ENCODE results near the gene ANO1. TPM values are rescaled to one million over a fixed set of nuclear protein-coding genes. Genes with fewer than 3 reads are reported as not detected.

Gene ANO1
- total RNA-seq, 1 donor from 2014 or later = 0.14 TPM

DNA sequence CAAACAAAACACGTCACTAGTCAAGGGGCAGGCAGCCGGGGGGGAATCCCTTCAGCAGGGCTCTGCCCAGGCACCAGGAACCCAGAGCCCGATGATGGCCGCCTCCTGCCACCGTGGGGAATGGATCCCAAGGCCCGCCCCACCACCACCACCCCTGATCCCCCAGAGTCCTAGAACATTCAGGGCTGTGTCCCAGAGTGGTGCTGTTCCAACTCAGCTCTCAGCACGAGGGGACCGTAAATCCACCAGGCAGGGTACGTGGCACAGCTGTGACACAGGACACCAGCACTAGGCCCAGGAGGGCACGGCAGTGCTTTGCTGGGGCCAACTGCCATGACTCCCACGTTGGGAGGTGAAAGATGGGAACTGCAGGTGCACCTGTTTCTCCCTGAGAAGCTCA is 29.6 kb downstream of the ANO1 start:
- H3K36me3 Mint-ChIP-seq (ENCODE audit: low read depth, unreplicated experiment) = no peaks in the 10 kb centered on the region
- H4K20me1 ChIP-seq (ENCODE audit: insufficient read depth, low read length) = no peaks in the 10 kb centered on the region
- no peak overlapping the region for H3K4me2 ChIP-seq (ENCODE audit: low read length)
- no peaks in the 10 kb centered on the region for H3K27me3 ChIP-seq (ENCODE audit: insufficient read depth, low read length)
- no peaks in the 10 kb centered on the region for H3K9me3 Mint-ChIP-seq (ENCODE audit: unreplicated experiment)
- H3K4me3 ChIP-seq (ENCODE audit: insufficient read depth, low read depth, low read length) = no peak overlapping the region
- DNase-seq (ENCODE audit: low read depth) (no peak), FAIRE-seq (no peak)
- no peaks in the 10 kb centered on the region for H3K36me3 ChIP-seq (ENCODE audit: insufficient read depth, low read length)
- peaks cover 23% of the 10 kb centered on the region for H3K27me3 Mint-ChIP-seq (ENCODE audit: low read depth, unreplicated experiment)
- TF ChIP-seq, protein P1, sequence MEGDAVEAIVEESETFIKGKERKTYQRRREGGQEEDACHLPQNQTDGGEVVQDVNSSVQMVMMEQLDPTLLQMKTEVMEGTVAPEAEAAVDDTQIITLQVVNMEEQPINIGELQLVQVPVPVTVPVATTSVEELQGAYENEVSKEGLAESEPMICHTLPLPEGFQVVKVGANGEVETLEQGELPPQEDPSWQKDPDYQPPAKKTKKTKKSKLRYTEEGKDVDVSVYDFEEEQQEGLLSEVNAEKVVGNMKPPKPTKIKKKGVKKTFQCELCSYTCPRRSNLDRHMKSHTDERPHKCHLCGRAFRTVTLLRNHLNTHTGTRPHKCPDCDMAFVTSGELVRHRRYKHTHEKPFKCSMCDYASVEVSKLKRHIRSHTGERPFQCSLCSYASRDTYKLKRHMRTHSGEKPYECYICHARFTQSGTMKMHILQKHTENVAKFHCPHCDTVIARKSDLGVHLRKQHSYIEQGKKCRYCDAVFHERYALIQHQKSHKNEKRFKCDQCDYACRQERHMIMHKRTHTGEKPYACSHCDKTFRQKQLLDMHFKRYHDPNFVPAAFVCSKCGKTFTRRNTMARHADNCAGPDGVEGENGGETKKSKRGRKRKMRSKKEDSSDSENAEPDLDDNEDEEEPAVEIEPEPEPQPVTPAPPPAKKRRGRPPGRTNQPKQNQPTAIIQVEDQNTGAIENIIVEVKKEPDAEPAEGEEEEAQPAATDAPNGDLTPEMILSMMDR (IDR thresholded peaks at IDR 0.05; ENCODE audit: insufficient read depth, low read depth, low read length) = no peak
- TF ChIP-seq EZH2 (IDR thresholded peaks at IDR 0.05; ENCODE audit: insufficient read depth, low read length) = no peak
- no peaks in the 10 kb centered on the region for H3K9me3 ChIP-seq (ENCODE audit: insufficient read depth, low read depth, low read length)
- H3K4me1 ChIP-seq (ENCODE audit: insufficient read depth, low read length) = peaks cover 32% of the 10 kb centered on the region
- no peak overlapping the region for H2AFZ ChIP-seq (ENCODE audit: low read depth, low read length)
- H3K27ac ChIP-seq (ENCODE audit: low read depth, low read length) = no peak overlapping the region
- H3K4me3 Mint-ChIP-seq (ENCODE audit: unreplicated experiment) = no peak overlapping the region
- peaks cover 31% of the 10 kb centered on the region for H3K4me1 Mint-ChIP-seq (ENCODE audit: low read depth, unreplicated experiment)
- H3K79me2 ChIP-seq (ENCODE audit: insufficient read depth, low read length) = no peaks in the 10 kb centered on the region
- H3K27ac Mint-ChIP-seq (ENCODE audit: unreplicated experiment) = no peak overlapping the region
- H3K9ac ChIP-seq (ENCODE audit: low read length) = no peak overlapping the region

DNA sequence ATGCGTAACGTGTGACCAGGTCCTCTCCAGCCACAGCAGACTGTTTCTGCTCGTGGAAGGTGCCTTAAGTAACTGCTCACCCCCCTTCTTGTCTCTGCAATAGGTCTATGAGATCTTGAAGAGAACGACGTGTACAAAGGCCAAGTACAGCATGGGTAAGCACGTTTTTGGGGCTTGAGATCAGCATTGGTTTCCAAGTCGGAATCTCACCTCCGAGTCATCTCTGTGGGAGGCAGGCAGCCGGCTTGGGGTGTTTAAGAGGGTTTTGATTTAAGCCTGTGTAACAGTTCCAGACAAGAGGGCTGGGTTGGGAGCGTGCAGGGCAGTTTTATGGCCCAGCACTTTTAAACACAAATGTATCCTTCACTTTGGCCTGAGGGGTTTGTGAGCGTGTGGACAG is 30.1 kb downstream of the ANO1 start:
- TF ChIP-seq, protein P1 (IDR thresholded peaks at IDR 0.05; ENCODE audit: insufficient read depth, low read depth, low read length) = no peak
- no peak for TF ChIP-seq EZH2 (IDR thresholded peaks at IDR 0.05; ENCODE audit: insufficient read depth, low read length)
- no peaks in the 10 kb centered on the region for H3K36me3 ChIP-seq (ENCODE audit: insufficient read depth, low read length)
- no peak for FAIRE-seq
- no peaks in the 10 kb centered on the region for H3K27me3 ChIP-seq (ENCODE audit: insufficient read depth, low read length)
- Mint-ChIP-seq H3K27ac (ENCODE audit: unreplicated experiment) (peak overlapping the region; percentile 85), H3K4me1 (ENCODE audit: low read depth, unreplicated experiment) (peaks cover 31% of the 10 kb centered on the region), H3K36me3 (ENCODE audit: low read depth, unreplicated experiment) (no peaks in the 10 kb centered on the region), H3K4me3 (ENCODE audit: unreplicated experiment) (no peak overlapping the region), H3K9me3 (ENCODE audit: unreplicated experiment) (no peaks in the 10 kb centered on the region), H3K27me3 (ENCODE audit: low read depth, unreplicated experiment) (peaks cover 23% of the 10 kb centered on the region)
- peak overlapping the region; percentile 19 for H3K9ac ChIP-seq (ENCODE audit: low read length)
- H4K20me1 ChIP-seq (ENCODE audit: insufficient read depth, low read length) = no peaks in the 10 kb centered on the region
- H3K4me1 ChIP-seq (ENCODE audit: insufficient read depth, low read length) = peaks cover 32% of the 10 kb centered on the region
- H3K9me3 ChIP-seq (ENCODE audit: insufficient read depth, low read depth, low read length) = no peaks in the 10 kb centered on the region
- H3K79me2 ChIP-seq (ENCODE audit: insufficient read depth, low read length) = no peaks in the 10 kb centered on the region
- DNase-seq (ENCODE audit: low read depth) = peak; percentile 76
- H3K27ac ChIP-seq (ENCODE audit: low read depth, low read length) = no peak overlapping the region
- peak overlapping the region; percentile 40 for H3K4me2 ChIP-seq (ENCODE audit: low read length)
- H2AFZ ChIP-seq (ENCODE audit: low read depth, low read length) = no peak overlapping the region
- H3K4me3 ChIP-seq (ENCODE audit: insufficient read depth, low read depth, low read length) = no peak overlapping the region

DNA sequence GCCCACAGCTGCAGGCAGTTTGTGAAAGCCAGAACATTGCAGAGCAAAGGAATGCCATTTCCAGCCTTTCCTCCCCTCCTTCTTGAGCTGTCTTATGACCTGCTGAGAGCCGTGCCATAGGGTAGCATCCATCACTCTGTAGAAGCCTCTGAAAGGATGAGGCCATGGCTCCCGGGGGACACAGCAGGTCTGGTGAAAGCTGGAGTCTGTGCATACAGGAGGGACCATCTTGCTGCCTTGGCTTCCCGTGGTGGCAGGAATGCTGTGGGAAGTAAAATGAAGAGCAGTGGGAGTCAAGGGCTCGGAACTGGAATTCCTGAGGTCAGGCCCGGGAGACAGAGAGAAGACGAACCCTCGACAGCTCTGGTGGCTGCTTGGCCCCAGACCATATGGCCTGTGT is 30.9 kb downstream of the ANO1 start:
- peaks cover 27% of the 10 kb centered on the region for H3K27me3 Mint-ChIP-seq (ENCODE audit: low read depth, unreplicated experiment)

More for the DNA sequence above, 30.9 kb downstream of the ANO1 start:
- Histone ChIP-seq H3K4me3 (ENCODE audit: insufficient read depth, low read depth, low read length) (no peak overlapping the region), H3K27ac (ENCODE audit: low read depth, low read length) (no peak overlapping the region), H3K27me3 (ENCODE audit: insufficient read depth, low read length) (no peaks in the 10 kb centered on the region), H3K4me2 (ENCODE audit: low read length) (peak overlapping the region; percentile 40), H3K36me3 (ENCODE audit: insufficient read depth, low read length) (no peaks in the 10 kb centered on the region), H4K20me1 (ENCODE audit: insufficient read depth, low read length) (no peaks in the 10 kb centered on the region), H3K9me3 (ENCODE audit: insufficient read depth, low read depth, low read length) (no peaks in the 10 kb centered on the region), H2AFZ (ENCODE audit: low read depth, low read length) (no peak overlapping the region), H3K9ac (ENCODE audit: low read length) (peak overlapping the region; percentile 19), H3K79me2 (ENCODE audit: insufficient read depth, low read length) (no peaks in the 10 kb centered on the region), H3K4me1 (ENCODE audit: insufficient read depth, low read length) (peaks cover 32% of the 10 kb centered on the region)
- FAIRE-seq (no peak), DNase-seq (ENCODE audit: low read depth) (peak; percentile 56)
- Mint-ChIP-seq H3K36me3 (ENCODE audit: low read depth, unreplicated experiment) (no peaks in the 10 kb centered on the region), H3K4me1 (ENCODE audit: low read depth, unreplicated experiment) (peaks cover 31% of the 10 kb centered on the region), H3K9me3 (ENCODE audit: unreplicated experiment) (no peaks in the 10 kb centered on the region), H3K27ac (ENCODE audit: unreplicated experiment) (peak overlapping the region; percentile 85), H3K4me3 (ENCODE audit: unreplicated experiment) (peak overlapping the region; percentile 27)
- no peak for TF ChIP-seq EZH2 (IDR thresholded peaks at IDR 0.05; ENCODE audit: insufficient read depth, low read length)
- TF ChIP-seq, protein P1 (IDR thresholded peaks at IDR 0.05; ENCODE audit: insufficient read depth, low read depth, low read length) = no peak
